GM12801 (cell line): ENCODE data around the gene NDUFA7.

Source experiments
- TF ChIP-seq, protein P1 (sequence below): IDR thresholded peaks from one replicate; pipeline ENCODE4 v1.5.1; 2011; ENCODE audit warnings: control low read depth; ENCODE audit not compliant: insufficient read length; ENCODE audit errors: extremely low read depth

The NDUFA7 gene

DNA sequence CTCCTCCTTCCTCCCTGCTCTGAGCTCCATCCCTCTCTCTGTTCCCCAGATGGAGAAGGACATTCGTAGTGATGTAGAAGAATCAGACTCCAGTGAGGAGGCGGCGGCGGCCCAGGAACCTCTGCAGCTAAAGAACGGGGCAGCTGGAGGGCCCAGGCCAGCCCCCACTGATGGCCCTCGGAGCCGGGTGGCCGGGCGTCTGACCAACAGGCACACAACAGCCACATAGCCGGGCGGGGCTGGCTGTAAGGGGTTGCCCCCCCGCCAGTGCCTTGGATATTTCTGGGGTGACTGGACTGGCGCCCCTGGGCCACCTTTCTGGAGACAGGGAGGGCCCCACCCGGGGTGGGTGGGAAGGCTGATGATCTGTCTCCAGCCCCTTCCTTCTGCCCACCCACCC is 59.3 kb downstream of the NDUFA7 start:
- TF ChIP-seq, protein P1, sequence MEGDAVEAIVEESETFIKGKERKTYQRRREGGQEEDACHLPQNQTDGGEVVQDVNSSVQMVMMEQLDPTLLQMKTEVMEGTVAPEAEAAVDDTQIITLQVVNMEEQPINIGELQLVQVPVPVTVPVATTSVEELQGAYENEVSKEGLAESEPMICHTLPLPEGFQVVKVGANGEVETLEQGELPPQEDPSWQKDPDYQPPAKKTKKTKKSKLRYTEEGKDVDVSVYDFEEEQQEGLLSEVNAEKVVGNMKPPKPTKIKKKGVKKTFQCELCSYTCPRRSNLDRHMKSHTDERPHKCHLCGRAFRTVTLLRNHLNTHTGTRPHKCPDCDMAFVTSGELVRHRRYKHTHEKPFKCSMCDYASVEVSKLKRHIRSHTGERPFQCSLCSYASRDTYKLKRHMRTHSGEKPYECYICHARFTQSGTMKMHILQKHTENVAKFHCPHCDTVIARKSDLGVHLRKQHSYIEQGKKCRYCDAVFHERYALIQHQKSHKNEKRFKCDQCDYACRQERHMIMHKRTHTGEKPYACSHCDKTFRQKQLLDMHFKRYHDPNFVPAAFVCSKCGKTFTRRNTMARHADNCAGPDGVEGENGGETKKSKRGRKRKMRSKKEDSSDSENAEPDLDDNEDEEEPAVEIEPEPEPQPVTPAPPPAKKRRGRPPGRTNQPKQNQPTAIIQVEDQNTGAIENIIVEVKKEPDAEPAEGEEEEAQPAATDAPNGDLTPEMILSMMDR = no peak

- TF ChIP-seq, protein P1 = no peak
Measured at GRCh38 chr19:8261347-8261746, 59.8 kb downstream of the NDUFA7 start.
